HCT116 (cell line): ENCODE measurements around the gene COMMD1. TPM values are rescaled to one million over a fixed set of nuclear protein-coding genes. Genes with fewer than 3 reads are reported as not detected.

Source experiments
- ATAC-seq: fragments of 200-7000 bp; cut with Tn5 transposase; 2 replicates; pipeline ENCODE4 v1.9.1; 2020; ENCODE audit warnings: mild to moderate bottlenecking, moderate library complexity
- BruUV-seq: library from RNA; stranded (reverse); fragments of 400-500 nt; replicated peaks from 2 replicates; lab custom pipeline; 2021; lab: Mats Ljungman, UMichigan
- CTCF ChIA-PET: fragments of 300-600 bp; sonication (Branson Sonifier 250); formaldehyde crosslinking; loops from one replicate; lab custom pipeline; 2021; ENCODE audit warnings: antibody characterized with exemption; lab: Charles Lee
- POLR2A ChIA-PET: fragments of 300-600, 350-600 bp; sonication (Branson Sonifier 250); formaldehyde crosslinking; loops from one replicate; lab custom pipeline; 2021; ENCODE audit warnings: antibody characterized with exemption; lab: Charles Lee
- RAD21 ChIA-PET, 2 experiments: fragments of 300-600 bp; sonication (Branson Sonifier 250); formaldehyde crosslinking; loops; one replicate each; lab custom pipeline; 2023; ENCODE audit warnings: low total read pairs in 2 of 2; ENCODE audit not compliant: uncharacterized antibody in 2 of 2, unreplicated experiment in 2 of 2, low non-redundant PET in 1 of 2; lab: Charles Lee
- DNase-seq: peaks from one replicate; pipeline ENCODE4 v3.0.0-alpha.2; 2010; ENCODE audit warnings: low read depth, low spot score
- H2AFZ ChIP-seq: fragments of 200-600 bp; shearing (Covaris generic), sonication (generic); 2 replicates; pipeline ENCODE4 v1.6.1; 2017; ENCODE audit warnings: low read depth, mixed run types, mixed read lengths, antibody characterized with exemption, low read length; ENCODE audit not compliant: poor library complexity, severe bottlenecking
- H3K27ac ChIP-seq: 2 replicates; pipeline ENCODE4 v1.5.1; 2012; ENCODE audit warnings: low read depth, low read length
- H3K27me3 ChIP-seq: fragments of 200-600 bp; sonication (generic); 2 replicates; pipeline ENCODE4 v1.6.1; 2016; ENCODE audit warnings: mixed run types, low read length, mixed read lengths; ENCODE audit not compliant: insufficient read depth
- H3K36me3 ChIP-seq, 2 experiments: fragments of 200-500 bp in 1 of 2; fragments of 200-600 bp in 1 of 2; sonication (Bioruptor generic) in 1 of 2; sonication (generic) in 1 of 2; 2 replicates each; pipeline versions ENCODE4 v1.5.1 to v1.6.1; 2014 to 2016; ENCODE audit warnings: low read length in 2 of 2, inconsistent platforms in 1 of 2, mixed read lengths in 1 of 2, mixed run types in 1 of 2; ENCODE audit not compliant: insufficient read depth in 2 of 2, control insufficient read depth in 1 of 2
- H3K4me1 ChIP-seq, 2 experiments: fragments of 200-600 bp in 1 of 2; sonication (generic) in 1 of 2; 2 replicates each; pipeline versions ENCODE4 v1.5.1 to v1.6.1; 2012 to 2017; ENCODE audit warnings: low read length in 2 of 2, inconsistent platforms in 1 of 2, mild to moderate bottlenecking in 1 of 2, mixed read lengths in 1 of 2, mixed run types in 1 of 2, moderate library complexity in 1 of 2; ENCODE audit not compliant: insufficient read depth in 2 of 2, control insufficient read depth in 1 of 2
- H3K4me2 ChIP-seq: fragments of 200-600 bp; sonication (generic); 2 replicates; pipeline ENCODE4 v1.6.1; 2017; ENCODE audit warnings: mixed run types, low read length, mixed read lengths
- H3K4me3 ChIP-seq, 2 experiments: fragments of 200-600 bp in 1 of 2; sonication (generic) in 1 of 2; replicated peaks in 1 of 2; 2 replicates each; pipeline ENCODE4 v1.5.1; 2011 to 2016; ENCODE audit warnings: low read length in 2 of 2, control low read depth in 1 of 2, low read depth in 1 of 2, mild to moderate bottlenecking in 1 of 2, mixed read lengths in 1 of 2, mixed run types in 1 of 2
- H3K79me2 ChIP-seq: fragments of 200-600 bp; sonication (generic); 2 replicates; pipeline ENCODE4 v1.6.1; 2017; ENCODE audit warnings: mild to moderate bottlenecking, mixed run types, low read length, moderate library complexity, mixed read lengths; ENCODE audit not compliant: insufficient read depth
- H3K9ac ChIP-seq: fragments of 200-600 bp; sonication (generic); 2 replicates; pipeline ENCODE4 v1.6.1; 2016; ENCODE audit warnings: low read length, mixed read lengths
- H3K9me2 ChIP-seq: fragments of 200-600 bp; sonication (generic), shearing (Covaris generic); 2 replicates; pipeline ENCODE4 v1.6.1; 2017; ENCODE audit warnings: mixed run types, mild to moderate bottlenecking, moderate library complexity; ENCODE audit not compliant: insufficient read depth
- H3K9me3 ChIP-seq, 2 experiments: fragments of 200-500 bp in 1 of 2; fragments of 200-600 bp in 1 of 2; sonication (Bioruptor generic) in 1 of 2; sonication (generic) in 1 of 2; 2 replicates each; pipeline ENCODE4 v1.6.1; 2014 to 2017; ENCODE audit warnings: low read length in 2 of 2, mixed read lengths in 2 of 2, inconsistent platforms in 1 of 2, low read depth in 1 of 2, mild to moderate bottlenecking in 1 of 2, mixed run types in 1 of 2, moderate library complexity in 1 of 2; ENCODE audit not compliant: control insufficient read depth in 1 of 2, insufficient read depth in 1 of 2
- H4K20me1 ChIP-seq: fragments of 200-600 bp; sonication (generic), shearing (Covaris generic); 2 replicates; pipeline ENCODE4 v1.6.1; 2017; ENCODE audit warnings: mixed run types, mild to moderate bottlenecking, moderate library complexity; ENCODE audit not compliant: insufficient read depth
- CEBPB ChIP-seq: IDR thresholded peaks from 2 replicates; pipeline ENCODE4 v1.6.1; 2012; ENCODE audit warnings: low read depth
- CTCF ChIP-seq, 3 experiments: fragments of 200-600 bp in 1 of 3; sonication (generic) in 1 of 3; IDR thresholded peaks in 2 of 3; conservative IDR thresholded peaks in 1 of 3; 2 replicates each; pipeline ENCODE4 v1.5.1; 2012 to 2017; ENCODE audit warnings: low read depth in 2 of 3, low read length in 2 of 3, antibody characterized with exemption in 1 of 3, borderline replicate concordance in 1 of 3, control low read depth in 1 of 3, mild to moderate bottlenecking in 1 of 3, mixed read lengths in 1 of 3, mixed run types in 1 of 3, moderate library complexity in 1 of 3; ENCODE audit not compliant: insufficient read depth in 1 of 3
- ELF1 ChIP-seq: IDR thresholded peaks from 2 replicates; pipeline ENCODE4 v1.6.1; 2012; ENCODE audit warnings: low read depth, borderline replicate concordance
- EZH2 ChIP-seq: fragments of 200-600 bp; sonication (generic); IDR thresholded peaks from 2 replicates; pipeline ENCODE4 v1.6.1; 2017; ENCODE audit warnings: antibody characterized with exemption, mixed run types
- EZH2phosphoT487 ChIP-seq: fragments of 200-600 bp; IDR thresholded peaks from 2 replicates; pipeline ENCODE4 v1.6.1; 2018; ENCODE audit warnings: antibody characterized with exemption, borderline replicate concordance
- FOSL1 ChIP-seq: IDR thresholded peaks from 2 replicates; pipeline ENCODE4 v1.6.1; 2012; ENCODE audit warnings: low read depth
- MAX ChIP-seq: IDR thresholded peaks from 2 replicates; pipeline ENCODE4 v1.6.1; 2012
- REST ChIP-seq: IDR thresholded peaks from 2 replicates; pipeline ENCODE4 v1.6.1; 2012; ENCODE audit warnings: low read depth
- SP1 ChIP-seq: IDR thresholded peaks from 2 replicates; pipeline ENCODE4 v1.6.1; 2012; ENCODE audit warnings: low read depth
- SRF ChIP-seq: IDR thresholded peaks from 2 replicates; pipeline ENCODE4 v1.6.1; 2012; ENCODE audit warnings: low read depth
- YY1 ChIP-seq: IDR thresholded peaks from 2 replicates; pipeline ENCODE4 v1.6.1; 2011; ENCODE audit warnings: low read length, low read depth, moderate library complexity, mild to moderate bottlenecking; ENCODE audit not compliant: insufficient replicate concordance; ENCODE audit errors: extremely low read depth
- ZNF274 ChIP-seq: fragments of 200-500 bp; sonication (Bioruptor generic); IDR thresholded peaks from 2 replicates; pipeline ENCODE4 v1.6.1; 2014; ENCODE audit warnings: mild to moderate bottlenecking, low read depth, low read length, inconsistent platforms
- intact Hi-C: fragments of 100-400 bp; cut with micrococcal nuclease; formaldehyde crosslinking; loops from 2 replicates; pipeline ENCODE4 v1.10.0; 2022
- total RNA-seq: library from RNA; stranded (reverse); gene quantifications from one replicate; pipeline ENCODE4 v1.2.1, GENCODE V29; 2021; ENCODE audit not compliant: unreplicated experiment

The COMMD1 gene
- total RNA-seq, 1 experiment from 2014 or later = 16.1 TPM

GRCh38 chr2:62038975-62039771, 133.7 kb downstream of the COMMD1 start:
- Histone ChIP-seq H3K9ac (no peak overlapping the region), H3K27me3 (no peaks in the 10 kb centered on the region), H3K9me2 (no peaks in the 10 kb centered on the region), H3K36me3 (no peaks in the 10 kb centered on the region)
- CTCF ChIA-PET = no interaction called here
- BruUV-seq = no TSS peak
- no peak for TF ChIP-seq SP1
- TF ChIP-seq FOSL1 = no peak
- no peak for TF ChIP-seq YY1
- TF ChIP-seq CEBPB = 0 out of 2 replicates have a peak, but pooled peaks have one; percentile 42
- 0 out of 2 replicates have a peak, but pooled peaks have one; percentile 23 for TF ChIP-seq MAX
- TF ChIP-seq ELF1 = no peak
- no peak for TF ChIP-seq SRF
- TF ChIP-seq, all 23 proteins: peak for 2
- H4K20me1 ChIP-seq = no peaks in the 10 kb centered on the region
- no peak overlapping the region for H3K4me2 ChIP-seq
- POLR2A ChIA-PET = no interaction called here
- no peak overlapping the region for H3K27ac ChIP-seq
- no peaks in the 10 kb centered on the region for H3K4me1 ChIP-seq
- no peaks in the 10 kb centered on the region for H3K79me2 ChIP-seq
- H2AFZ ChIP-seq = no peak overlapping the region
- intact Hi-C loops = no loop called here
- RAD21 ChIA-PET = interaction anchor here in 1 of 2 experiments (0.9 kb wide), 1 partner anchor 46 kb away, joined by 3 read pairs; no protein-coding TSS in a partner anchor
- H3K9me3 ChIP-seq = no peaks in the 10 kb centered on the region
- ATAC-seq (no peak), DNase-seq (no peak)
- no peak overlapping the region for H3K4me3 ChIP-seq

- no peak overlapping the region for H3K4me3 ChIP-seq
- DNase-seq (no peak), ATAC-seq (no peak)
- intact Hi-C loops = no loop called here
- H3K4me2 ChIP-seq = no peak overlapping the region
- CTCF ChIA-PET = no interaction called here
- POLR2A ChIA-PET = no interaction called here
- H4K20me1 ChIP-seq = no peaks in the 10 kb centered on the region
- no peaks in the 10 kb centered on the region for H3K9me2 ChIP-seq
- no peaks in the 10 kb centered on the region for H3K4me1 ChIP-seq
- RAD21 ChIA-PET = no interaction called here
- BruUV-seq = no TSS peak
- no peak overlapping the region for H3K27ac ChIP-seq
- H3K9me3 ChIP-seq = peaks cover 0 to 4% of the 10 kb centered on the region in 2 experiments; a peak in 1 of 4 replicates
- H3K36me3 ChIP-seq = no peaks in the 10 kb centered on the region
- no peaks in the 10 kb centered on the region for H3K79me2 ChIP-seq
- H3K9ac ChIP-seq = no peak overlapping the region
- no peaks in the 10 kb centered on the region for H3K27me3 ChIP-seq
- TF ChIP-seq ZNF274 (no peak), EZH2 (no peak), SP1 (no peak), SRF (no peak), CTCF (IDR thresholded peaks at IDR 0.05 in 2 of 3, conservative IDR thresholded peaks at IDR 0.05 in 1 of 3; ENCODE audit: borderline replicate concordance in 1 of 3, insufficient read depth in 1 of 3, low read depth in 2 of 3, low read length in 2 of 3) (no peak), EZH2phosphoT487 (no peak), REST (no peak)
- no peak overlapping the region for H2AFZ ChIP-seq
These were observed 135.5 kb downstream of the COMMD1 start for GRCh38 chr2:62040926-62041325.
